Measurements from ENCODE around the gene BLACAT1.

The BLACAT1 gene

DNA sequence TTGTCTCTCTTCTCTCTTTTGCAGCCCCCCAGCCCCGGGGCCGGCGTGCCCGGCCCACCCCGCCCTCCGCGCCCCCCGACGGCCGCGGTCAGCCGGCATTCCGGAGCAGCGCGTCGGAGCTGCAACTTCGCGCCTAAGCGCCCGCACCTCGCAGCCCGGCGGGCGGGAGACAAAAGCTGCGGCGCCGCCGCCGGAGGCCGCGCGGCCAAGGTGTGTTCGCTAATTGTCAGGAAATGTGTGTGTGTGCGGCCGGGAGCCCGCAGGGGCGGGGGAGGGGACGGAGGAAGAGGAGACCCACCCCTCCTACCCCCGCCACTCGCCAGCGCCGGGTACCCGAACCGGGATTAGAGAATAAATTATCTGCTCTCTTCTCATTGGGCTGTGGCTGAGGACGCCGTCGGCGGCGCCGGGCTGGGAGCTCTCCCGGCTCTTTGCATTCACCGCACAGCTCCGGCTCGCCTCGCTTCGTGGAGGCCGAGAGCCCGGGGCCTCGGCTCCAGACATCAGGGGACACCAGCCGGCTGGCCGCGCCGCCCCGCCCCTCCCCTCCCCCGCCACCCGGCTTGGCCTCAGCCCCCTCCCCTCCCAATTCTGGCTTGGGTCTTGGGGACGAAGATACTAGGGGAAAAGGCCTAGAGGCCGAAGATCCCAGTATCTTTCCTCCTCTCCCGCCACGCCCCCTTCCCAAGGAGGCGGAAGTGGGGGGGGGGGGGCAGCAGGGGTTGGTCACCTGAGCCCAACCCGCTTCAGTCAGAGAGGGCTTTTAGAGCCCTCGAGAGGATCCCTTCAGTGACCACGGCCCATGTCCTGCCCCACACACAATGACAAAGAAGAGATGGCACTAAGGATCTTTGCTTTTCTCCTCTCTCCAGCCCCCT, 1.3 kb upstream of the BLACAT1 start:
- no peak for DNase-seq (ENCODE audit: extremely low read depth in 1 of 2, low read depth in 1 of 2)

DNA sequence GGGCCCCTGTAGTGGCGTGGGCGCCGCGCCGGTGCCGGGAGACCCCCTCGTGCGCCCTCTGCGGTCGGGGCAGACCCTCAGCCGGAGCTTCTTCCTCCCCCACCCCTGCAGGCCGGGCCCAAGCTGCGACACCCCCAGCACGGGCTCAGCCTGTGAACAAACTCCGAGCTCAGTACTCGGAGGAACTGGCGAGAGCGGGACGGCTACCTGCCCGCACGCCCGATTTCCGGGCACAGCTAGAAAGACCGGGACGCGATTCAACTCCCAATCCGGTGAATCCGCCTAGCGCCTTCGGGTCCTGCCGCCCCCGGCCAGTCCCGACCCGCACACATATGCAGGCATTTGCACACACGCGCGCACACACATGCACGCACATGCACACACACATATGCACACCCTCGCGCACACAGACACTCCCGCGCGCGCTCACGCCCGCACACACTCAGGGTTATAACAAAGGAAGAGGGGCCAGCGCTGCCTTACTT, 580 bp upstream of the BLACAT1 start:
- no peak for DNase-seq (ENCODE audit: extremely low read depth in 1 of 2, low read depth in 1 of 2)

DNA sequence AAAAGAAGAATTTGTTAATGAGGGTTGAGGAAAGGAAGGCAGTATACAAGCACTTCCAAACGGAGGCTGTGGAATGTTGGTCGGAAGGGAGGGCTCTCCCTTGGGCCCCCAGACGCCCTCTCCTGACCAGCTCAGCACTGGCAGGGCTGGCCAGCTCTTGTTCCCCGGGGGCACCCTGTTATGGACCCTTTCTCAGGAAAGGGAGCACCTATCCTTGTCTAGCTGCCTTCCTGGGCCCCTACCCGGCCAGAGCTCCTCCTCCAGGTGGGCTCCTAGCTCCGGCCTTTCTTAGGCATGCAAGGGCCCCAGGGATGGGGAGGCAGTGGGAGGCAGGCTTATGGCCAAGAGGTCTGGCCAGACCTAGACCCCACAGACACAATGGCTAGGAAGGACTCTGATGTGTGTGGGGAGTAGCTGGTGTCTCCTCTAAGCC, 926 bp downstream of the BLACAT1 start:
- DNase-seq (ENCODE audit: extremely low read depth in 1 of 2, low read depth in 1 of 2): no peak

DNA sequence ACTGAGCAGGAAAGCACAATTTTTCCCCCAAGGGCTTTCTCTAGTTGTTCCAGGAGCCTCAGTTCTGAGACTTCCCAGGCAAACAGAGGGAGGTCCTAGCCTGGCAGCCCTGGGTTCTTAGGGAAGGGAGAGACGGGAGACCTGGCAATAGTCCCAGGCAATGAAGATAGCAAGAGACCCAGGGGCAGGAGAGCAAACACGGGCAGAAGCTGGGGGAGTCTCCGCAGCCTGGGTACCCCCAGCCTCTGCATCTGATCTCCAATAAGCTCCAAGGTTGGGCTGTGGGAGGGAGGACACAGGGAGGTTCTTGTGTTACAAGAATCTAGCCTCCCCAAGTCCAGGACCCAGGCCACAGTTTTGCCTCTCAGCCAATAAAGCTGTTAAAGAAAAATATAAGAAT, 2.4 kb downstream of the BLACAT1 start:
- DNase-seq (ENCODE audit: extremely low read depth in 1 of 2, low read depth in 1 of 2): no peak

DNA sequence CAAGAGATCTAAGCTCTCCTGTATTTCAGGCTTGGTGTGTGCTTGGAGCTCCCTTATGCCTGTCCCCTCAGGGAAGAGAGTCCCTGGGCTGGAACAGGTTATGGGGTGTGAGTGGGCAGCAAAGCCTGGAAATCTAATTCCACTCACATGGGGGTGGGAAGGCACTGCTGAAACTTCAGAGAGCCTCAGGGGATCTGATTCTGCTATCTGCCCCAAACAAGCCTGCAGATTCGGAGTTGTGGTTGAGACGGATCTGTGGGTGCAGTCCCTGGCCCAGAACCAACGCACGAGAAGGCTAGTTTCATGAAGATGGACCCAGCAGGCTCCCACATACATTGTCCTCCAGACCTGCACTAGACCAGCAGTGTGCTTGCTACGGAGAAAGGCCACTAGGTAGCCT, 2.9 kb downstream of the BLACAT1 start:
- DNase-seq (ENCODE audit: extremely low read depth in 1 of 2, low read depth in 1 of 2): no peak

DNA sequence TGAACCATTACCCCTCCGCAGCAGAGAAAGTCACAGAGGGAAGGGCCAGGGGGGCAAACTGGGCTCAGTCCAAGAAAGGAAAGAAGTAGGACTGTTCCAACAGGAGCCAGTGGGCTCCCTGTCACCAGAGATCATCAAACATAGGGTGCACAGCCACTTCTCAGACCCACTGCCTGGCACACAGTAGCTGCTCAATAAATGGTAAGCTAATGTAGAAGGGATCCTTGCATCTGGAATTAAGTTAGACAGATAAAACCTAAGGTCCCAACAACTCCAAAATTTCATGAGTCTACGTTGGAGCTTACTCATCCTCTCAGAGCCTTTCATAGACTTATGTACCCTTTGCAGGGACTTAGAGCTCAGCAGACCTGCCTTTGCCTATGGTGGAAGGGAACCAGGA, 3.5 kb downstream of the BLACAT1 start:
- DNase-seq (ENCODE audit: extremely low read depth in 1 of 2, low read depth in 1 of 2): no peak

DNA sequence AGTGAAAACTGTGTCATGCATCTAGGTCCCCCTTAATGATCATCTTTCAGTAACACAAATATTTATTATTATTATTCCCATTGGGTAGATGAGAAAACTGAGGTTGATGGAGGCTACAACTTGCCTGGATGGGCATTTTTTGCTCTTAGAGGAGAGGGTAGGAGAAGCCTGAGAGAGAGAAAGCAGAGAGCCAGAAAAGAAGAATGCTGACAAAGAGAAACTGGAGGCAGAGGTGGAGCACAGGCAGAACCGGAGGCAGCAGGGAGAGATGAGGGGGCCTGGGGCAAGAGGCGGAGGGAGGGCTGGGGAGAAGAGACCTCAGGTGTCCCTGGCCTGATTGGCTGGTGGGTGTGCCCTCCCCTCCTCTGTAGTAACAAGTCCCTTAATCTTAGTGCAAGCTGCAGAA, 4.1 kb downstream of the BLACAT1 start:
- DNase-seq (ENCODE audit: extremely low read depth in 1 of 2, low read depth in 1 of 2): no peak

DNA sequence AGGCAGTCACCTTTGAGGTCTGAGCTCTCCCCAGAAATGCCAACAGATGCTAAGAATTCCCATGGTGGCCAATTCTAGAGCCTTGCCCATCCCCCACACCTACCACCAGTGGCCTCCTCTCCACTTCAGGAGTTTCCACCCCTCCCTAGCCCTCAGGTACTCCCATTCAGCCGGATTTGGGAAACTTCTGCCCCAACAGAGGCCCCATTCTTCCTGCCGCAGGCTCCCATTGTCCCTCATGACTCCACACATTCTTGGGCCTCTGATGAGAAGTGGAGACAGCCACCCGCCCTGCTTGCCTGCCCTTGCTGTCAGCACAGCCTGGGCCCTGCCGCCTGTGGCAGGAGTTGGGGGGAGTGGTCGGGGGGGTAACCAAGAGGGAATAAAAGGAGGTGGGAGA, 4.6 kb downstream of the BLACAT1 start:
- DNase-seq (ENCODE audit: extremely low read depth in 1 of 2, low read depth in 1 of 2): no peak

DNA sequence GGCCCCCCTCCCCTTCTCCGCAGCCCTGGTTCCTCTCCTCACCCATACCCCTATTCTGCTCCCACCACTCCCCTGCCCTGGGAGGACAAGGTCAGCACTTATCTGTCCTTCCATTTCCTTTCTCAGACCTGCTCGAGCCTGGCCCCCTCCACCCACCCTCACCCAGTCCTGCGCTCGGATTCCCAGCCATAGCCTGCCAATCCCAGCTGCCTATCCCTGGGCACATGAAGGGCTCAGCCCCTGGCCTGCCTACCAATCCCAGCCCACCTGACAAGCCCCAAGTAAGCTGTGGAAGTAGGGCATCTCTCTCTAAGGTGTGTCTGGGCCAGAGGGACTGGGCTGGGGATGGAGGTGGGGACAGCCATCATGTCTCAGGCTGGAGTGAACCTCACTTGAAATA, 5.4 kb downstream of the BLACAT1 start:
- DNase-seq (ENCODE audit: extremely low read depth in 1 of 2, low read depth in 1 of 2): no peak

DNA sequence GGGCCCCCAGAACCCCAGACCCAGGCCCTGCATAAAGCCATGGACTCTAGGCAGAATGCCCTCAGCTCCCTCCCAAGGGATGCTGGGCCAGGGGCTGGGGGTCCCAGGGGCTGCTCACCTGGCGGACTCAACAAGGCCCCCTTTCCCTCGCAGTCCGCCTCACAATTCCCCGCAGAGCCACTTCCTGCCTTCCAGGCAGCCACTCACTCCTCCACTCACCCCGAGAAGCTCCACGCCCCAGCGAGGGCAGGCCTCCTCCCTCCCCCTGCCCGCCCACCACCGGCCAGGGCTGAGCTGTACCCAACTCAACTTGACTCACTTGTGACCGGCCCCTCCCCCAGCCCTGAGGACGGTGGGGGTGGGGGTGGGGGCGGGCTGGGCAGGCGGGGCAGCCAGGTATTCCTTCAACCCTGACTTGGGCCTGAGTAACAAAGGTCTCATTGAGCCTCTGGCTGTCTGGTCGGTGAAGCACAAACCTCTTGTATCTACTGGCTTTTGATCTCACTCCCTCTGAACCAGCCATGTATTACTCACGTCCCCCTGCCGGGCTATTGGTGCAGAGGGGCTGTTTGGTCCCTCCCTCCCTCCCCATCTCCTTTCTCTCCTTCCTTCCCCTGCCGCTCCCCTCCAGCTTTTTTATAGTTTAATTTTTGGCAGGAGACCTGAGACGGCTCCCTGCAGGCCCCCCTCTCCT, 5.9 kb downstream of the BLACAT1 start:
- DNase-seq (ENCODE audit: extremely low read depth in 1 of 2, low read depth in 1 of 2): peak in 1 of 2 donors; percentile 50

DNA sequence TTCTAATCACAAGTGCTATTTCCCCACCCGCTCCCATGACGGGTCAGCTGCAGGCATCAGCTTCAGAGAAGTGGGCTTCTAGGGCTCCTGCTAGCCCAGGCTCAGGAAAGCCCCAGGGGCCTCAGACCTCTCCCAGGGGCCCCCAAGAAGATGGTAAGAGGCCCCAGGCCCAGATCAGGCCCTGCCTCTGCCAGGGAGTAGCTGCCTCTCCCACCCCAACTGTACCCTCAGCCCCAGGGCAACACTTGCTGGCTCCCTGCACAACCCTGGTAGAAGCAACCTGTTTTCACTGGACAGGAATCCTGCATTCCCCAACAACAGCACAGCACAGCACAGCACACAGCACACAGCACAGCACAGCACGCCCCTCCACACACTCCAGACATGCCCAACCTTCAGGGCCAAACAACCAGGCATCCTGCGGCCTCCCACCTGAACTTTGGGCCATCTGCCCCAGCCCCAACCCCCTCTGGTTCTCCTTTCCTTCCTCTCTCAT, 6.5 kb downstream of the BLACAT1 start:
- no peak for DNase-seq (ENCODE audit: extremely low read depth in 1 of 2, low read depth in 1 of 2)

DNA sequence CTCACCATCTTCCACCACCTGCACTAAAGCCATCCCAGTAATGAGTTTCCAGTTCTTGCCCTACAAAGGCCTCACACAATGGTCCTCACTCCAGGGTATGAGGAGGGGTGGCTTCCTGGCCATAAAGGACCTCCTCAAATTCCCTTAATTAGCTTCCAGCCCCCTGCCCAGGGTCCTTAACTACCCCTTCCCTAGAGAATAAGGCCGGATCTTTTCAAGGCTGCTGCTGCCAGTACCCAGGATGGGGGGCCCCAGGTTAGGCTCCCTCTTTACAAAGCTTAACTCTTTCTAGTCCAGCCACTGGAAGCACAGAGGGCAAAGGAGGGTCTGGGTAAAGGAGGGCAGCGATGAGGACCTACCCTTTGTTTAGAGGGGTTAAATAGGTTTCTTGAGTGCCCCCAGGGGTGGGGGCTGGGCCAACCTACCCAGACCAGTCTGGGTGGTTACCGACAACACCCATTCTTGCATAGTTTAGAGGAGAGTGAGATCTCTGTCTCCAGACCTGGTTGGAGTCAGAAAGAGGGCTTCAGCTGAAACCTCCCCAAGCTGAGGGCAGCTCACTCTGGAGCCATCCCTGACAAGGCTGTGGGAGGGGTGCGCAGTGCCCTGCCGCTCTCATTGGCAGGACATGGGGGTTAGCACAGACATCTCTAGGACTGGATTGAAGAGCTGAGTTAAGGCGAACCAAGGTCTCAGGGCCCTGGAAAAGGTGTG, 7.1 kb downstream of the BLACAT1 start:
- no peak for DNase-seq (ENCODE audit: extremely low read depth in 1 of 2, low read depth in 1 of 2)

DNA sequence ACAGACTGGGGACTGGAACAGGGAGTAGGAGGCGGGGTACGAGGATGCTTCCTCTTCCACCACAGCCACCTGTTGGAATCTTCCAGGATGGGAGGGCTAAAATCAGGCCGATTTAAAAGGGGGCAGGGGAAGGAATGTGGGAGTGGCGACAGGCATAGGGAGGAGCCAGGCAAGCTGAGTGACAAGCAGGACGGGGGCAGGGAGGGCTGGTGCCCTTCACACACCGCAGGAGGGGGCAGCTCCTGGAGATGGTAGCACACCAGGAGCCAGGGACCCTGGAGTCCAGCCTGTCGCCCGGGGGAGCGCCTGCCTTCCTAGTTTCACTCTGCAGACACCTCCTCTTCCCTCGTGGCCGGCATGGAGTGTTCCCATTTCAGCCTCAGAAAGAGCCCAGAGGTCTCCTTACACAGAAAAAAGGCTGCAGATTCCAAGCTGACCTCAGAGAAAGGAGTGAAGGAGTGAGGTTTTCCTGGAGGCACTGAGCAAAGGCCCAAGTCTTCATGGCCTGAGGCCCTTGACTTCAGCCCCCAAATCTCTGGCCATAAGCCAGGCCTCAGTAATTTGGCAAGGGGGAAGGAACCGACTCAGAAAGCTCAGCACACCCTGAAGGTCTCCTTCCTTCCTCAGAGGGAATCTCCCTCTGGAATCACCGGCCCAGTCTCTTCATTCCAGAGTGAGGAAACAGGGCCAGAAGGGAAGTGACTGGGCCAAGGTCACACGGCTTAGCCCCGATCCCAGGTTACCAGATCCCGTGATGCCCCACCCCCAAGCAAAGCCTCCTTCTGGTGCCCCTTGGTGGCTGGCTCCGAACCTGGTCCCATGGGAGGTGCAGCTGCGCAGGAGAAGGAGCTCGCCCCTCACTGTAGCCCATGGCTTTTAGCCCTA, 8.1 kb downstream of the BLACAT1 start:
- DNase-seq (ENCODE audit: extremely low read depth in 1 of 2, low read depth in 1 of 2): no peak

DNA sequence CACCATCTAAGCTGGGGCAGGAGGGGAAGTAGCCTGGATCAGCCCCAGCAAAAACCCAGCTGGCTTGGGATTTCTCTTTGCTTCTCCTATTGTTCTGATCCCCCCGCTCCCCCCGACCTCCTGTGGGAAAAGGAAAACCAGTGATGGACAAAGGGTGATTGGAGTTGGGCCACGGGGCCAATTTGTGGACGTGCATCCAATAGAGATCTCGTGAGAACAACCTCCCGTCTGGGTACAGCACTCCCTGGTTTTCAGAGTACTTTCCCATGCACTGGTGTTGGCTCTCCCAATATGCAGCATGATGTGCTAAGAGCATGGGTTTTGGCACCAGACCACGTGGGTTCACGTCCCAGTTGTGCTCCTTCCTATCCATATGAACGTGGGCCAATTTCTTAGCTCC, 9.0 kb downstream of the BLACAT1 start:
- DNase-seq (ENCODE audit: extremely low read depth in 1 of 2, low read depth in 1 of 2): no peak

DNA sequence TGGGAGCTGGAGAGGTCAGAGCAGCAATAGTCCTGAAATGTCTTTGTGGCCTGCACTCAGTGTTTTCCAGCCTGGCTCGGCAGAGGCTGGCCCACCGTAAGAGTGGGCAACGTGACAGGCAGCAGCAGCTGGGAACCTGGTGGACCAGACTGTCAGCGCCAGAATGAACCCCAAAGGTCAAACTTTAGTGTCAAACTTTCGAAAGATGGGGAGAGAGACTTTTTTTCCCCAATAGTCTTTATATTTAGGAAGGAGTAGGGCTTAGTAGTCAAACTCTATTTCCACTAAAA, 10.3 kb downstream of the BLACAT1 start:
- DNase-seq (ENCODE audit: extremely low read depth in 1 of 2, low read depth in 1 of 2): no peak

DNA sequence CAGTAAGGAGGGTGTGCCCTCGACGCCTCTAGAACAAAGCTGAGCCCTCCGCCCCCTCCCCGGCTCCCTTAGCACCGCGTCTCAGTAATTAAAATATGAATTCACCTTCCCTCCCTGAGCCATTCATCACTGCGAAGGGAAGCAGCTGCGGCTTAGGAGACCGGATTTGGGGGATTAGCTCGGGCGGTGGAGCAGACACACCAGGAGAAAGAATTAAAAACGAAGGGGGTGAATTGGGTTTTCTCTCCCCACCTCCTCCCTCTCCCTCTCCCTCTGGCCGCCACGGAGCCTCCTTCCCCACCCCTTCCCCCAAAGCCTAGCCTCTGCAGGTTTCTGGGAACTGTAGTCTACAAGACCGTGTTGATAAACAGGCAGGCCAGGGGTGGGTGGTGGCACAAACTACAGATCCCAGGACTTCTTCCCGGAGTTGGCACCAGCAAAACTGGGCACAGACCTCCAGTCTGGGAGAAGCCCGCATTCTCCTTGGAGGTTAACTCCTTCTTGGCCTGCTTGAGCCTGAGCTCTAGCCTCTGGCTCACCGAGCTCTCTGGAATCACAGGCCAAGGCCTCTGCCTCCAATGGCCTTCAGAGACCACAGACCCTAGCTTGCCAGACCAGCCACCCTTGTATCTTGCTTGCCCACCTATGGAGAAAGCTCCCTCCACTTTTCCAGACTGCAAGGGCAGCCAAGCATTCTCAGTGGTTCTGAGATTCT, 10.8 kb downstream of the BLACAT1 start:
- DNase-seq (ENCODE audit: extremely low read depth in 1 of 2, low read depth in 1 of 2): no peak

DNA sequence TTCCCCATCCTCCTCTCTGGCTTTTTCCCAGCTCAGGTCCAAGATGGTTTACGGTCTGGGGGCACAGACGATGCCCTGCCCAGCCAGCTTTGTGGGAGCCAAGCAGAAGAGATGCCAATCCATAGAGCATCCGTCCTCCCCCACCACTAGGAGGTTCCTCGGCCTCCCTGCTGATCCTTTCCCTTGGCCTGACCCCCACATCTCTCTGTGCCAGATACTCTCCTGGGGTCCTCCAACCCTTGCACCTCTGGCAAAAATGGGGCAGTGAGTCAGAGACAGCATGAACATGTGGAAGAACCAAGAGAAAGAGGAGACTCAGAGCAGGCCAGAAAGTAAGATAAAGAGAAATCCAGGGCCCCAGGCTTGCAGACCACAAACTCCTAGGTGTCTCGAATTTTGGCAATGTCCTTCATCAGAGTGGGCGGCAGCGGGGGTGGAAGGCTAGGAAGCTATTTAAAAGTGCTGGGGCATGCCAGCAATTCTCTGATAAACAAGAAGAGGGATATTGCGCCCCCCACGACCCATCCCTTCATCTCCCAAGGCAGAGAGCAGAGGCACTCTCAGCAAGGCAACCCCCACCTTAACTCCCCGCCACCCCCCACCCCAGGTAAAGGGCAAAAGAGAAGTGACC, 11.4 kb downstream of the BLACAT1 start:
- no peak for DNase-seq (ENCODE audit: extremely low read depth in 1 of 2, low read depth in 1 of 2)

DNA sequence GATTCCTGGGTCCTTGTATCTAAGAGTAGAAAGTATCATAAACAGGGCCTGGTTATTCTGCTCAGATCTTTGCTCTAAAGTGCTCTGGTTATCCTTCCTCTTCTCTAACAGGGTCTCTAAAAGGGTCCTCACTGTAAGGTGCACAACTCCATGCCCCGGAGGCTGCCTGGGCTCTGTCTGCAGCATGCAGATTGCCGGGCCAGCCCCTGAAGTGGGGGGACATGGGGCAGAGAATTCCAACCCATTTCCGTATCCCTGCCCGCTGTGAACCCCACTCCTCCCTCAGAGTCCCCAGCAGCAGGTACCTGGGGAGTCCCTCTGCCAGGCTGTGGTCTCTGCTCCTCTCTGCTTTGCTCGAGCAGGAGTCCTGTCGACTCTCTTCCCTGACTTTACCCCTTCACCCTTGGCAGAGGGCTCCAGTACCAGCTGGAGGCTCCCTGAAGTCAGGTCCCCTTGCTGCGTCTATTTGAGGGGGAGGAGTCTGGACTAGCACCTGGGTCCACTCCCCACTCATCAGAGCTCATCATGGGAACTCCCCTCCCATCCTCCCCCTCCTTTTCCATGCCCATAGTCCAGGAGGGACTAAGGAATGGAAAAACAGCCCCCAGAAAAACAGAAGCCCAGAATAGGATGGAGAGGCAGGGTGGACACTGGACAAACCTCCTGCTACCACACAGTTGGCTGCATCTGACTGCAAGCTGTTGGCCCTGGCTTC, 12.1 kb downstream of the BLACAT1 start:
- no peak for DNase-seq (ENCODE audit: extremely low read depth in 1 of 2, low read depth in 1 of 2)
